Thymus (tissue), 11 donors: ENCODE data around the gene CELF4. TPM values are rescaled to one million over a fixed set of nuclear protein-coding genes. Genes with fewer than 3 reads are reported as not detected.

Experiments
- DNase-seq, 9 donors: peaks; one replicate each; pipeline ENCODE4 v3.0.0-alpha.2; 2013; ENCODE audit warnings: low spot score in 9 of 9, low read depth in 6 of 9, missing footprints in 1 of 9
- H3K27ac ChIP-seq, 2 donors: one replicate each; pipeline ENCODE4 v1.5.1; 2013; ENCODE audit warnings: control low read depth in 1 of 2, low read depth in 1 of 2, low read length in 1 of 2, mild to moderate bottlenecking in 1 of 2, moderate library complexity in 1 of 2
- H3K27me3 ChIP-seq, 2 donors: one replicate each; pipeline ENCODE4 v1.5.1; 2013; ENCODE audit warnings: low read length in 1 of 2; ENCODE audit not compliant: control insufficient read depth in 2 of 2, insufficient read depth in 1 of 2
- H3K36me3 ChIP-seq, 2 donors: one replicate each; pipeline ENCODE4 v1.5.1; 2013; ENCODE audit warnings: low read length in 1 of 2, mild to moderate bottlenecking in 1 of 2, moderate library complexity in 1 of 2; ENCODE audit not compliant: control insufficient read depth in 2 of 2, insufficient read depth in 2 of 2
- H3K4me1 ChIP-seq, 2 donors: one replicate each; pipeline ENCODE4 v1.5.1; 2013; ENCODE audit warnings: low read length in 2 of 2; ENCODE audit not compliant: control insufficient read depth in 2 of 2, insufficient read depth in 2 of 2
- H3K4me3 ChIP-seq, 2 donors: one replicate each; pipeline ENCODE4 v1.5.1; 2013; ENCODE audit warnings: low read length in 2 of 2, control low read depth in 1 of 2, mild to moderate bottlenecking in 1 of 2
- H3K9me3 ChIP-seq, 2 donors: one replicate each; pipeline ENCODE4 v1.5.1; 2013; ENCODE audit warnings: low read length in 1 of 2, mild to moderate bottlenecking in 1 of 2; ENCODE audit not compliant: control insufficient read depth in 2 of 2, insufficient read depth in 1 of 2
- WGBS: extraction: QIAGEN DNeasy Blood & Tissue Kit; methylation state at CpG from one replicate; pipeline ENCODE4 v1.1.7; 2013; 5-methylcytosine and 5-hydroxymethylcytosine counted together
- polyA plus RNA-seq: library from polyadenylated mRNA; stranded (reverse); fragments of 200-250 nt; gene quantifications from one replicate; pipeline ENCODE4 v1.2.3, GENCODE V29; 2013
- total RNA-seq: library from RNA; stranded (reverse); fragments of 120-200 nt; gene quantifications from one replicate; pipeline ENCODE4 v1.2.4, GENCODE V29; 2013
- donor health status: healthy.

CELF4 gene
- total and polyA plus RNA-seq, 2 donors, result 0.05 to 0.39 TPM

DNA sequence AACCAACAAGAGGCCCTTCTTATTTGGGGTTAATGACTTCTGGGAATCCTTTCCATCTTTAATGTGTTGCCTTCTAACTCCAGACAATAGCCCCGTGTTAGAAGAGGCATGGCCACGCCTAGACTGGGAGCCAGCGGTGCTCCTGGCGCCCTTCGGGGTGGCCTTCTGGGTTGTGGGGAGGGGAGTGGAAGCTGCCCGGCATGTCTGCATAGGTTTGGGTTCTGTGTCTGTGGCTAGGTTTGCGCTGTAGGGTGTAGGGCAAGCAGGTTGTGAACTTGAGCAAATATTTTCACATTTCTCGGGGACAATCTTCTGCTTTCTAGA, 40.4 kb downstream of the CELF4 start:
- Histone ChIP-seq H3K36me3 (no peaks in the 10 kb centered on the region), H3K27me3 (peaks cover 18 to 55% of the 10 kb centered on the region in 2 donors), H3K9me3 (no peaks in the 10 kb centered on the region), H3K4me3 (no peak overlapping the region), H3K4me1 (no peaks in the 10 kb centered on the region), H3K27ac (no peak overlapping the region)
- DNase-seq, result no peak
- 48% methylated on average over 8 of the region's 8 CpGs for whole genome bisulfite sequencing

DNA sequence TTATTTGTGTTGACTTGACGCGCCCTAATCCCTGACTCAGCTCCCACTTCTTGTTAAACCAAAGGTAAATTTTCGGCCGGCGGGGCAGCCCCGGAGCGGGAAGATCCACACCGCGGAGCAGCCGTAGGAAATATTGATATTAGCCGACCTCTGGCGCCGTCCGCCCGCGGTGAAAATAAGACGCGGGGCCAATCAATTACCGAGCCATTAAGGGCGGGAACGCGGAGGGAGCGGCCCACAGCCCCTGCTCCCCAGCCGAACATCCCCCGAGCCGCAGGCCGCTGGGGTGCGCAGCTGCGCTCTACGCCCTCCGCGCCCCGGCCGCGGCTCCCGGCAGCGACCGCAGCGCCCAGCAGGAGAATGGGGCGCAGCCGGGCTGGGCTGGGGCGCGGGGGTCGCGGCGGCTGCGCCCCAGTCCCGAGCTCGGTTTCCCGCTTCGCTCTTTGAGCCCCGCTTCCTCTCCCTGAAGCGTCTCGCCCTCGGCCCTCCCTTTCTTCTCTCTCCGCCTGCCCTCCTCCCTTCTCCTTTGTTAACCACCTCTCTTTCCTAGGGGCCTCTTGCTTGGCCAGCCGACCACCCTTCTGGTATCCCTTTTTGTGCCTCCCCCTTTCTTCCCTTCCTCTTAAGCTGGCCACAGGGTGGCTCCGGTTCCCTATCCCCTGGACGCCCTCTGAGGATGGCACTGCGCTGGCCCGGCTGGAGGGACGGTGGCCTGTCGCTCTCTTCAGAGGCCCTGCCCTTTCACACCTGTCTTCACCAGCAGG, 40.9 kb downstream of the CELF4 start:
- Histone ChIP-seq H3K9me3 (no peaks in the 10 kb centered on the region), H3K27me3 (peaks cover 18 to 55% of the 10 kb centered on the region in 2 donors), H3K4me3 (no peak overlapping the region), H3K4me1 (no peaks in the 10 kb centered on the region), H3K27ac (no peak overlapping the region), H3K36me3 (no peaks in the 10 kb centered on the region)
- 7% methylated on average over 63 of the region's 63 CpGs for WGBS
- DNase-seq, result no peak

DNA sequence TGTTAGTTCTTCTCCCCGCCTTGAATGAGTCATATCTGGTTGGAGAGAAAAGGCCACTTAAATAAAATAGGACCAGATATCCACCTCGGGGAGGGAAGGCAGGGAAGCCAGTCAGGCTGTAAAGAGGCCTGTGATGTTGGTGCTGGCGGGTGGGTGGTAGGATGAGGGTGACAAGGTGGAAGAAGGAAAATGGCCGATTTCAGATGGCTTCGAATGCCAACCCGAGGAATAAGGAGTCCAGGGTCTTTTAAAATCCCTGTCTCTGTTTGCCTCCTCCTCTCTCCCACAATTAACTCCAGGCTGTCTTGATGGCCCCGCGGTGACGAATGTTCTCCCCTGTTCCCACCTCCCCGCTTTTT, 41.5 kb downstream of the CELF4 start:
- Histone ChIP-seq H3K9me3 (no peaks in the 10 kb centered on the region), H3K4me3 (no peak overlapping the region), H3K36me3 (no peaks in the 10 kb centered on the region), H3K27ac (no peak overlapping the region), H3K27me3 (peaks cover 18 to 55% of the 10 kb centered on the region in 2 donors), H3K4me1 (peaks cover 0 to 2% of the 10 kb centered on the region in 2 donors)
- DNase-seq, result no peak
- 53% methylated on average over 10 of the region's 10 CpGs for WGBS

DNA sequence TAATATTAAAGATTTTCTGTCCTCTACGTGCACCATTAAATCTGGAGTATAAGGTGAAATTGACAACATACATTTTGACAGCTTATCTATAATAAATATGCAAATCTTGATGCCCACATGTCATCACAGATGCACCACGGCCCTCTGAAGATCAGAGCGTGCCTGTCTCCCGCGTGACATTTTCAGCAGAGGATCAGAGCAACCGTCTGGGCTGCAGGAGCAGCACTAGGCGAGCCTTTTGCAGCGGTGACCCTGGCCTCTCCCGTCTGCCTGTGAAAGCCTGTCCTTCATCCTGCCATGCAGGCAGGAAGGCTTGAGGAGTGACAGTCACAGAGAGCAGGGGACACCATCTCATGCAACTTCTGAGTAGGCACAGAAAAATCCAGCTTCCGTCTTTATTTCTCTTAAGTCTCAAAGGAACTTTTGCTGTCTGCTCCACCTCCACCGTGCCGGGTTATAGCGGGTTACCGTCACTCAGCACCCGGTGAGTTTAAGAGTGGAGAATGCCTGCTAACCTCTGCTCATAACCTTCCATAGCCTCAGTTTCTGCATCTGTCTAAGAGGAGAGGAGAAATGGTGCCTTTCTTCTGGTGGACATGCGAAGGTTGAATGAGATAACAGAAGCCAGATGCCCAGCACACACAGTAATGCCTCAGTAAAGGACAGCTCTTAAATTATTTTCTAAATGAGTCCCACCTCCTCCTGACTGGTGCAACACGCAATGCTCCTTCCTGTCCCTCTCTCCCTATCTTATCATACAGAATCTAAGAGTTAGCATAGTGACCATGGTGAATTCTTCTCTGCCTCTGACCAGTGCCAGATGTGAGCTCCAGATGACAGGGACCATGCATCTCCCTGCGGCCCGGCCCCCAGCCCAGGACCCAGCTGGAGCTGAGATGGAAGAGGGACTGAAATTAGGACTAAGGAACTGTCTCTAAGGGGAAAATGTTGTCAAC, 43.8 kb downstream of the CELF4 start:
- peaks cover 0 to 2% of the 10 kb centered on the region in 2 donors for H3K4me1 ChIP-seq
- H3K4me3 ChIP-seq, result no peak overlapping the region
- H3K27ac ChIP-seq, result no peak overlapping the region
- DNase-seq, result no peak
- WGBS, result 83% methylated on average over 19 of the region's 19 CpGs
- H3K36me3 ChIP-seq, result no peaks in the 10 kb centered on the region
- H3K9me3 ChIP-seq, result no peaks in the 10 kb centered on the region
- peaks cover 18 to 51% of the 10 kb centered on the region in 2 donors for H3K27me3 ChIP-seq

DNA sequence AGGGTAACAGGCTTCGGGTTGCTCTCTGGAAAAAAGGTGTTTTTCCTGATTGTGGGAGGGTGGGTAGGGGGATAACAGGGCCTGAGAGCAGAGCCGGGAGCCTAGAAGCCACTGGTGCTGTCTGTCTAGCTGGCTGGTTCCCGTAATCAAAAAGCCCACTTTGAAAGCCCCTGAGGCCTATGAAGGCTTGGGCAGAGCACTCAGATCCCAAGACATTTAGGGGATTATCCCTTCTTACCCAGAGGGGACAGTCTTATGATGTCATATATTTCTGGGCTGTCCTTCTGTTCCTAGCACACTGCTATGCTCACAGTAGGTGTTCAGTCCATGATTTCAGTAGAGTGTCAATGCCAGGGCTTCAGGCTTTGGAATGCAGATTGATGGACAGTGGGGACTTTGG, 45.1 kb downstream of the CELF4 start:
- WGBS, result 92% methylated on average over 3 of the region's 3 CpGs
- peaks cover 18 to 38% of the 10 kb centered on the region in 2 donors for H3K27me3 ChIP-seq

DNA sequence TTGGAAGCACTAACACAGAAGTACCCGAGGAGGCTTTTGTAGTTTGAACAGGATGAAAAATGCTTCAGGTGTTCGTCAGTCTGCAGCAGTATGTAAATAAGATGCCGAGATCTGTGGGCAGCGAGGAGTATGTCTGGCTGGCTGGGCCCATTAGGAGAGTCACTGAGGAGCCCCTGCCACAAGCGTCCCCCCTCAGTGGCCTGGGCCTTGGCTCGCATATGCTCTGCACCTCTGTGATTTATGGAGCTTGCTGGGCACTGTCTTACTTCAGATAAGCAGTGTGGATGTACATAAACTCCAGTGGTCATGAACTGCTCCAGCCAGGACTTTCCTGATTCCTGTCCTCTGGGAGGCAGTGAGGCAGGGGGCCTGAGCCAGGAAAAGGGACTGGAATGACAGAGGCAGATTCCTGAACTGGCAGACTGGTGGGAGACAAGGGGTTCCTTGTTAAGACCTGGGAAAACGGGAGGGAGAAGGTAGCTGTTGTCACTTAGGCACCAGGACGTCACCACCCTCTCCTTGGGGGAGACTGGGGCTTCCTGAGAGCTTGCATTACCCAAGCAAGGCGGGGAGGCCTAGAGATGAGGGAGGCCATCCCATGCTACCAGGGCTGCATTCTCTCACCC, 46.0 kb downstream of the CELF4 start:
- no peaks in the 10 kb centered on the region for H3K9me3 ChIP-seq
- H3K27ac ChIP-seq, result no peak overlapping the region
- H3K27me3 ChIP-seq, result peaks cover 11 to 30% of the 10 kb centered on the region in 2 donors
- peaks cover 0 to 2% of the 10 kb centered on the region in 2 donors for H3K4me1 ChIP-seq
- H3K36me3 ChIP-seq, result no peaks in the 10 kb centered on the region
- DNase-seq, result no peak
- 85% methylated on average over 9 of the region's 9 CpGs for WGBS
- H3K4me3 ChIP-seq, result no peak overlapping the region

More for the DNA sequence above, 45.1 kb downstream of the CELF4 start:
- Histone ChIP-seq H3K27ac (no peak overlapping the region), H3K4me3 (no peak overlapping the region), H3K36me3 (no peaks in the 10 kb centered on the region), H3K4me1 (peaks cover 0 to 2% of the 10 kb centered on the region in 2 donors), H3K9me3 (no peaks in the 10 kb centered on the region)
- no peak for DNase-seq

DNA sequence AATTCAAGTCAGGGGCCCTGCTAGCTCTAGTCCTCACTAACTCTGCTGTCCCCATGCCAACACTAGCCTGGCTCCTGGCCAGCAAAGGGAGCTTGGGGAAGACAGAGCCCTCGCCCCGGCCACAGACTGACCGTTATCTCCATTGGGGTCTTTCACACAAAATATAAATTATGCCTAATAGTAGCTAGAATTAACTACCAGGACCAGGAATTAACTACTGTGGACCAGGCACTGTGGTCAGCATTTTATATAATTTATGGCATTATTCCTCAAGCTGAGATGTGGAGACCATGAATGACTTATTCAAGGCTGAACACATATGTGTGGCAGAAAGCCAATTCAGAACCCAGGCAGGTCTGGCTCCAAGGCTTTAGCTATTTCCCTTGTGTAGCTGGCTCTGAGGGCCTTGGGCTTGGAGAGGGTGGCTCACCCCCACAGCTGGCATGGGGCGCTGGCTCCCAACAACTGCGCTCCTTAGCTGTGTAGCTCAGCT, 49.2 kb downstream of the CELF4 start:
- Histone ChIP-seq H3K27me3 (no peaks in the 10 kb centered on the region), H3K4me3 (no peak overlapping the region), H3K9me3 (no peaks in the 10 kb centered on the region), H3K4me1 (peaks cover 0 to 2% of the 10 kb centered on the region in 2 donors), H3K27ac (no peak overlapping the region), H3K36me3 (no peaks in the 10 kb centered on the region)
- no peak for DNase-seq
- WGBS, result 93% methylated on average over 5 of the region's 5 CpGs

DNA sequence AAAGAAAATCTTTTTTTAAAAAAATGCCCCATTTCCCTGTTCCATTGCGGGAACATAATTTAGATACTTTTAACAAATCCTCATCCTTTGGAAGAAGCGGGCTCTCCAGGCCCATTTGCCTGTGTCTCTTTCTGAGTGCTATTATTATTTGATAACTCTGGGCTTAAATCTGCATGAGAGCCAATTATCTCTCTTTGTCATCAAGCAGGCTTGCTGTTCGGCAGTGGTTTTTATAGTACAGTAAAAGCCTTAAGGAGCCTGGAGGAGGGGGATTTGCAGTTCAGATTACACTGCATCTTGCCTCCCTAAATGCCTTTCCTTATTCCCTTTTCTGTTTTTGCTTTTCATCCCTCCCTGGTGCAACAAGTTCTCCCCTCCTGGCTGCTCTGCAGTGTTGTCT, 50.6 kb downstream of the CELF4 start:
- no peak for DNase-seq
- no peaks in the 10 kb centered on the region for H3K9me3 ChIP-seq
- H3K27ac ChIP-seq, result no peak overlapping the region
- no peaks in the 10 kb centered on the region for H3K36me3 ChIP-seq
- H3K4me1 ChIP-seq, result peaks cover 0 to 2% of the 10 kb centered on the region in 2 donors
- no peaks in the 10 kb centered on the region for H3K27me3 ChIP-seq
- WGBS, result 95% methylated on average over 3 of the region's 3 CpGs
- H3K4me3 ChIP-seq, result no peak overlapping the region

DNA sequence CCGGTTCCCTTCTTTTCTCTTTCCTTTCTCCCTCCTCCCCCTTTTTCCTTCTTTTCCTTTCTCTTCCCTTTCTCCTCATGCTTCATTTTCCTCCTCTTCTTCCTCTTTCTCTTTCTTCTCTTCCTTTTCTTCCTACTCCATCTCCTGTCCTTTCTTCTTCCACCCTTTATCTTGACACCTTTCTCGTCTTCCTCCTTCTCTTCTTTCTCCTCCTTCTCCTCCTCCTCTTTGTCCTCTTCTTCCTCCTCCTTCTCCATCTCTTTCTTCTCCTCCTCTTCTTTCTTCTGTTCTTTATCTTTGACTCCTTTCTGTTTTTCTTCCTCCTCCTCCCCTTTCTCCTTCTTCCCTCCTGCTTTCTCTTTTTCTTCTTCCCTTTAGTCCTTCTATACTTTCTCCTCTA, 53.2 kb downstream of the CELF4 start:
- H3K4me3 ChIP-seq, result no peak overlapping the region
- no peaks in the 10 kb centered on the region for H3K27me3 ChIP-seq
- H3K4me1 ChIP-seq, result no peaks in the 10 kb centered on the region
- H3K27ac ChIP-seq, result no peak overlapping the region
- no peaks in the 10 kb centered on the region for H3K36me3 ChIP-seq
- no peak for DNase-seq
- no peaks in the 10 kb centered on the region for H3K9me3 ChIP-seq
- WGBS, result 84% methylated on average over 2 of the region's 2 CpGs
